HEK293T (cell line): ENCODE data around the gene TEAD1.

Experiments used
- BHLHE40 ChIP-seq: fragments of 450-650 bp; IDR thresholded peaks from 2 replicates; pipeline ENCODE4 v1.6.1; 2016; ENCODE audit warnings: mild to moderate bottlenecking, moderate library complexity, borderline replicate concordance
- FOXA1 ChIP-seq: fragments of 450-650 bp; IDR thresholded peaks from 2 replicates; pipeline ENCODE4 v1.6.1; 2016; ENCODE audit warnings: mild to moderate bottlenecking
- FOXM1 ChIP-seq: fragments of 450-650 bp; IDR thresholded peaks from 2 replicates; pipeline ENCODE4 v1.6.1; 2017; ENCODE audit warnings: mild to moderate bottlenecking, borderline replicate concordance
- HDGF ChIP-seq: fragments of 450-650 bp; IDR thresholded peaks from 2 replicates; pipeline ENCODE4 v1.6.1; 2017; ENCODE audit warnings: antibody characterized with exemption, borderline replicate concordance
- LEF1 ChIP-seq: fragments of 450-650 bp; IDR thresholded peaks from 2 replicates; pipeline ENCODE4 v1.6.1; 2017; ENCODE audit warnings: mild to moderate bottlenecking, borderline replicate concordance
- SP1 ChIP-seq: fragments of 450-650 bp; IDR thresholded peaks from 2 replicates; pipeline ENCODE4 v1.6.1; 2017
- SUZ12 ChIP-seq: fragments of 450-650 bp; IDR thresholded peaks from 2 replicates; pipeline ENCODE4 v1.6.1; 2016; ENCODE audit warnings: mild to moderate bottlenecking
- TARDBP ChIP-seq: fragments of 450-650 bp; IDR thresholded peaks from 2 replicates; pipeline ENCODE4 v1.6.1; 2016
- ZNF384 ChIP-seq: fragments of 450-650 bp; IDR thresholded peaks from 2 replicates; pipeline ENCODE4 v1.6.1; 2016

DNA sequence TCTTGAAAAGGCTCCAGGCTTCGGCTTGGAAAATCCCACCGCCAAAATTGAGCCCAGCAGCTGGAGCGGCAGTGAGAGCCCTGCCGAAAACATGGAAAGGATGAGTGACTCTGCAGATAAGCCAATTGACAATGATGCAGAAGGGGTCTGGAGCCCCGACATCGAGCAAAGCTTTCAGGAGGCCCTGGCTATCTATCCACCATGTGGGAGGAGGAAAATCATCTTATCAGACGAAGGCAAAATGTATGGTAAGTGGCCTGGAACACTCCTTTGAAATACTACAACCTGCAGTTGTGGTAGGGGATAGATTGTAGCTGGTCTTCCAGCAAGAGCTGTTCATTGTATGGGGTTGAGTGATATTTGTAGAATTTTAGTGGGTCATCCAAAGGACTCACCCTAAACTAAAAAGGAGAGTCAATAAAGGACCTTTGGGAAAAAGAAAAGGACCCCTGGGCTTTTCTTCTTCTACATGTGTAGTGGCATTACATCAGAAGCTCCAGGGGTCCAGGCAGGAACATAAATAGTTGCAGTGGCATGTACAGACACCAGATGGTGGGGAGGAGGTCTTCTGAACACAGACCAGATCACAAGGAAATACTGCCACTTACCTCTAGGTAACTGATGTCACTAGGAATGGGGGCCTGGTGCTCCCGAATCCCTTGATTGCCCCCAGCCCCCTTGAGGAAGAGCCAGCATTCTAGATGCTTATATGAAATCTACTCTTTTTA is 90.1 kb downstream of the TEAD1 start:
- TF ChIP-seq HDGF = no peak
- no peak for TF ChIP-seq FOXM1
- no peak for TF ChIP-seq BHLHE40
- TF ChIP-seq SUZ12 = no peak
- no peak for TF ChIP-seq TARDBP
- no peak for TF ChIP-seq LEF1
- TF ChIP-seq FOXA1 = no peak
- no peak for TF ChIP-seq ZNF384
- no peak for TF ChIP-seq SP1
